Fibroblast of skin of left quadriceps (primary cell): ENCODE results near the gene TANGO2.

Source experiments
- DNase-seq, 2 experiments: peaks; one replicate each; pipeline ENCODE4 v3.0.0-alpha.2; 2013; ENCODE audit warnings: low read depth in 2 of 2

TANGO2 gene

DNA sequence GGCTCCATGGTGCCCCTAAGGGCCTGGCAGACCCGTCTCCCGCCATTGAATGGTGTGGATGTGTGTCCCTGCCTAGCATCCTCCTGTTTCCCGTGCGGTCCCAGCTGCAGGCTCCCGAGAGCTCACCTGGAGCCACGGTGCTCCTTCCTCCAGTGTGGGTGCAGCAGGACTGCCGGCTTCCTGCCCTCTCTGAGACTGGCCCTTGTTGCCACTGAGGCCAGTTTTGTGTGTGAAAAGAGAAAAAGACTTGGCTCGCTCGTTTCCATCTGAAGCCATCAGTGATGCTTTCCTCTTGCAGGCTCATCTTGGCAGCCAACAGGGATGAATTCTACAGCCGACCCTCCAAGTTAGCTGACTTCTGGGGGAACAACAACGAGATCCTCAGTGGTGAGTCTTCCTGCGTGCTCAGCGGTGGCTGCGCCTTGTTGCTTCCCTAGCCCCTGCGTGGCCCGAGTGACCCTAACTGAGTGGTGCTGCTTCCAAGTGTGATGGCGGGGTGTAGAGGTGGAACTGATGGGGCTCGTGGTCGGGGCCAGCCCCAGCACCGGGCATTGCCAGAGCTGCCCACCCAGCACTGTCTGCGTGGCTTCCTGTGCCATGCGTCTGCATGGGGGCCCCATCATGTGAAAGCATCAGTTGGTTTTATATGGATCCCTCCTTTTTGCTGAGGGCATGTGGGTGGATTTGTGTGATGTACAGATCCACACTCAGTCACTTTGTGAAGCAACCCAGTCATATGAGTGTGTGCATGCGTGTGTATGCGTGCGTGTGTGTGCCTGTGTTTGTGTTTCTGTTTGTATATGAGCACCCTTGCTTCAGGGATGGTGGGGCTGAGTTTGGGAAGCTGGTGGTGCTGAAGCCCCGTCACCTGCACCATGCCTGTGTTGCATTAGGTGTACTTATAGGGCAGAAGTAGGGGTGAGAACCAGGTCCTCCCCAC lies 22.4 kb downstream of the TANGO2 start:
- DNase-seq, result no peak

DNA sequence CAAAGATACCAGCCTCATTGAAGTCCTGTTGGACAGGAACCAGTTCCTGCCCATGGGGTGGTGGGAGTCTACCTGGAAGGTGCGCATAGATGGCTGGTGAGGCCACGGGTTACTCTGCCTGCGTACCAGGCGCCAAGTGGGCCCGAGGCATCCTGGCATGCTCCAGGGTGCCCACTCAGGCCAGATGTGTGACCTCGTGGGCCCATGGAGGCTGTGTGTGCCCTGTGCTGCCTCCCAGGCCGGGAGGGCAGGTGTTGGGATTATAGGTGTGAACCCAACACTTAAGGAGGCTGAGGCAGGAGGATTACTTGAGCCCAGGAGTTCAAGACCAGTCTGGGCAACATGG lies 23.1 kb downstream of the TANGO2 start:
- no peak for DNase-seq

- no peak for DNase-seq
These were observed 23.7 kb downstream of the TANGO2 start for GRCh38 chr22:20044495-20045151.

GRCh38 chr22:20046730-20047129 lies 25.8 kb downstream of the TANGO2 start:
- DNase-seq, result no peak

- DNase-seq, result no peak
These were observed 31.0 kb downstream of the TANGO2 start for GRCh38 chr22:20051927-20052308.

- DNase-seq, result no peak
These were observed 31.7 kb downstream of the TANGO2 start for GRCh38 chr22:20052309-20053259.

DNA sequence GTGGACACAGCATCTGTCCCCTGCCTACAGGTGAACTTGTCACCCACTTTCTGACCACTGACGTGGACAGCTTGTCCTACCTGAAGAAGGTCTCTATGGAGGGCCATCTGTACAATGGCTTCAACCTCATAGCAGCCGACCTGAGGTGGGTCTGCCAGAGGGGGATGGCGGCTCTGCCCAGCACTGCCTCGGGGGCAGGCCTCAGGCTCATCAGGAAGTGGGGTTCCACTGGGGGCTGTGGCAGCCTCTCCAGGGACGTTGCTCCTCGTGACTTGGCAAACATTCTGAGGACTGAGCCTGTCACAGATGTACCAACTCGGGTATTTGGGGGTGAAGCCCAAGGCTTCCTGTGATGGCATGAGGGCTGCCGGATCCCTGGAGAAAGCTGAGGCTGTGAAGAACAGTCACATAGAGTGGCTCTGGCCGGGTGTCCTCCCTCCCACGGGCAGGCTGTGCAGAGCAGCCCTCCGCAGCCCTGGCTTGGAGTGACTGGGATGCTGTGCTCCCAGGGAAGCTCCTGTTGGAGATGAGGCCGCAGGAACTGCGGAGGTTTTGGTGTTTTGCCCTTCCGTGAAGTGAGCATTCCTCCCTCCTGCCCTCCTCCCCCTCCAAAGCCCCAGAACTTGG lies 32.6 kb downstream of the TANGO2 start:
- DNase-seq, result no peak

GRCh38 chr22:20054034-20054427 lies 33.1 kb downstream of the TANGO2 start:
- DNase-seq, result no peak

DNA sequence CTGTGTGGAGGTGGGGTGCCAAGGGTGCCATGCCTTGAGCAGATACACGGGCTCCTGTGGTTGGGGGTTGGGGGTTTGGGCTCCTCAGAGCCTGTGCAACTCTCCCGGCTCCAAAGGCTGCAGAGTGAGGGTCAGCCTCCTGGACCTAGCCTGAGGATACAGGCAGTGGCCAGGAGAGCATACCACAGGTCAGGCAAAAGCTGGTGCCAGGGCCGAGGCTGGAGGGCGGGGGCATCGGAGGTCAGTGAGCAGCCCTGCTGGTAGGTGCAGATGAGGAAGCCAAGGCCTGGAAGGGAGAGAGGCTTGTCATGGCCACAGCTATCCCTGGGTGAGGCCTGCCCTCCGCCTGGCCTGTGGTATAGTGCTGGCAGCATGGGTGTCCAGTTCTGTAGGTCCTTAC lies 33.6 kb downstream of the TANGO2 start:
- no peak for DNase-seq

GRCh38 chr22:20055144-20055543 lies 34.2 kb downstream of the TANGO2 start:
- DNase-seq, result no peak

GRCh38 chr22:20055654-20056053 lies 34.7 kb downstream of the TANGO2 start:
- DNase-seq, result no peak

GRCh38 chr22:20056161-20056560 lies 35.3 kb downstream of the TANGO2 start:
- DNase-seq, result no peak

- DNase-seq, result no peak
These were observed 35.9 kb downstream of the TANGO2 start for GRCh38 chr22:20056696-20057386.

DNA sequence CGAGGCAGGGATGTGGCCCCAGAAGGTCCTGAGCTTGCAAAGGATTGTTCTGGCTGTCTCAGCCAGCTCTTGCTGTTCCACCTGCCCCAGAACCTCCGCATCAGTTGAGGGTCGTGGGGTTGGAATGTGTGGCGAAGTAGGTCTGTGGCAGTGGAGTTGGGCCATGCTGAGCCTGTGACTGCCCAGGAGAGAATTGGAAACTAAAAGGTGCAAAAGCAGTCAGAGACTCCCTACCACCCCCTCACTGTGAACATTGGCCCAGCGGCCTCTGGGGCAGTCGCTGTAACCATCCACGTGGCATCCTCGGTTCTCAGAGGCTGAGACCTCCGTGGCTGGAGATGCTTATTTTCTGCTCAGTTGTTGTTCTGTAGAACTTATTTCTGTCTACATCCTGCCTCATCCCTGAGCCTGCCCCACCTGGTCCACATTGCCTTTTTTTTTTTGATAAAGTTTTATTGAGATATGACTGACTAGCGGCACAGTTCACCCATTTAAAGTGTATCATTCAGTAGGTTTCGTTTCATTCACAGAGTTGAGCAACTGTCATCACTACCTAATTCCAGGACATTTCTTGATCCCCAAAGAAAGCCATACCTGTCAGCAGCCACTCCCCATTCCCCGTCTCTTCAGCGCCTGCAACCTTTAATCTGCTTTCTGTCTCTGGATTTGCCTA lies 36.8 kb downstream of the TANGO2 start:
- no peak for DNase-seq

- DNase-seq, result no peak
These were observed 38.3 kb downstream of the TANGO2 start for GRCh38 chr22:20058989-20059770.

- DNase-seq, result no peak
These were observed 40.0 kb downstream of the TANGO2 start for GRCh38 chr22:20060700-20061480.

DNA sequence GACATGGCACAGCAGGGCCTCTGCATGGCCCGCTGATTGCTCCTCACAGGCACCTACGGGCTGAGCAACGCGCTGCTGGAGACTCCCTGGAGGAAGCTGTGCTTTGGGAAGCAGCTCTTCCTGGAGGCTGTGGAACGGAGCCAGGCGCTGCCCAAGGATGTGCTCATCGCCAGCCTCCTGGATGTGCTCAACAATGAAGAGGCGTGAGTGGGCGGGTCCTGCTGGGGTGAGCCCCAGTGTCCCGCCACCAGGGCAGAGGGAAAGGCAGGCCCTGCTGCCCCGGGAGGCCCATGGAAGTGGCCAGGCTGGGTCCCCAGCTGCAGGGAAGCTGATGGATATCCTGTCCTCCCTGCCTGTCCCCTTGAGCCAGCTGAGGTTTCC lies 40.6 kb downstream of the TANGO2 start:
- DNase-seq, result no peak

- no peak for DNase-seq
These were observed 41.3 kb downstream of the TANGO2 start for GRCh38 chr22:20062043-20062765.
